DMS53 treated with DMSO at 0.1 percent for 48 hours (cell line): ENCODE results near the gene SELENOT.
"Not testable (repeated sequence)": the region's sequence is repeated elsewhere in the genome, so short reads cannot be mapped to it uniquely, and the experiment has no call there.

ENCODE experiments used
- DNase-seq: peaks from one replicate; lab custom pipeline; 2025; ENCODE audit not compliant: unreplicated experiment; lab: John Stamatoyannopoulos, UW

SELENOT gene

DNA sequence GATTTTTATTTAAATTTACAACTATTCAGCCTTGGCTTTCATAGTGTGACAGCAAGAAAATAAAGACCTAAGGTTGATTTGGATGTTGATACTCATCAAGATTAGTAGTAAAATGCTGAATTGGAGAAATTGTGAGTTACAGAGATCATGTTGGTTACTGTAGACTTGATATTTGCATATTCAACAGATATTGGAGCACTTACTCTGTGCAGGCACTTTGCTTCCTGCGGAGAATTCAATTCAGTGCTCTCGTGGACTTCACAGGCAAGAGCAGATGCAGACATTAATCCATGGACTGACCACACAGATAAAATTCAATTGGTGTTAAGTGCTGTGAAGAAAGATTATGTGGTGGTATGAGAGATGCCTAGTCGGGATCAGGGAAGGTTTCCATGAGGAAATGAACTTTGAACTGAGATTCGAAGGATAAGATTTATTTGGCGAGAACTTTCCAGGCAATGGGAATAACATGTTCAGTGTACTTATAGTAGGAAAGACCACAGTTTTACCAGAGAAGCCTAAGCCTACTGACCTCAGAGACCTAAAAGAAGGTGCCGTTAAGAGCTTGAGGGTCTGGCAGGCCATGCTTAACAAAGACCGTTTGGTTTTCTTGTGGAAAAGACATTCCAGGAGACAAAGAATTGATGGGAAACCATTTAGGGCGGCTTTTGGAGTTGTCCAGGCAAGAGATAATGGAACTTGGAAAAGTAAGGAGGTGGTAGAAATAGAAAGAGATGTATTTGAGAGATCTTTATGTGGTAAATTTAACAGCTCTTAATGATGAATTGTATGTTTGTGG is 4.3 kb downstream of the SELENOT start:
- DNase-seq: no peak

DNA sequence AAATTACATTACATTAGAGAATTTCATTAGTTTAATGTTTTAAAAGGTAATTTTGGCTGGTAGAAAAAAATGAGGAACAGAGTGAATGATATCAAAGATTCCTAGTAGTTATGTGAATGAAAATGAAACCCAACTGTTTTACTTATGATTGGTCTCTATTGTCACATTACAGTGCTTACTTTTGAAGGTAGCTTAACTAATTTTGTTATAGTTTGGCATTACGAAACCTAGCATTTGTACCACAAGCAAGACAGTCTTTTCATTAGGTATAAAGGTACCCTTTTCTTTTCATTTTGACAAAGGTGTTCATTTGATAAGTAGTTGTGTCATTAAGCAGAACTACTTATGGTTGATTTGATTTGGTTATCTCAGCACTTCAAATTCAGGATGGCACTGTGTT is 6.9 kb downstream of the SELENOT start:
- DNase-seq: no peak

DNA sequence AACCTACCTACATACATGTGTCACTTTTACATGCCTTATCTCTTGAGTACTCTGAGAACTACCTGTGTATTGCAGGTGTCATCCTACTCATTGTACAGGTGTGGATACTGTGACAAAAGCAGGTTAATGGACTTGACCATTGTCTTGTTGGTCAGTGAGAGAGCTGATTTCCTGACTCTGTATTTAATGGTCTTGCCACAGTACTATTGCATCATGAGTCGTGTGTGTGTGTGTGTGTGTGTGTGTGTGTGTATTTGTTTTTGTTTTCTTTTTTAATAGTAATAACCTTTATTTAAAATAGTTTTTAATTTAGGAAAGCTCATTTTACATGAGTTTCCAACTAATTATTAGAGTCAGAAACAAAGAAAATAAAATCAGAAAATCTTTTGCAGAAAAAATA is 7.7 kb downstream of the SELENOT start:
- no peak for DNase-seq

DNA sequence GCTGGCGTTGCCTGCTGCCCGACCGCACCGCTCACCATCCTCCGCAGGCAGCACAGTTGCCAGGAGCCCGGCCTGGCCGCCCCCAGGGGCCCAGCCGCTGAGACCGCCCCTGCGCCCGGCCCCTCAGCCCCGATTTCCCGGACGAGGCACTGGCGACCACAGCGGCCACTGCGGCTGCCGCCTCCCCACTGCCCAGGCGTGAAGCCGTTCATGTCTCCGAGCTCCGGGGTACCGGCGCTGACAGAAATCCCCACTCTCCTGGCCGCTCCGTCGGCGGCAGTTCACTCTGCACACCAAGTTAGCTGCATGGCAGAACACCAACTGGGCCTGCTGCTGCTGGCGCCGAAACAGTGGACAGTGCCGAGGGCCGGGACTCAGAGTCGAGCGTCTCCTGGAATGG is 8.5 kb downstream of the SELENOT start:
- DNase-seq: no peak

DNA sequence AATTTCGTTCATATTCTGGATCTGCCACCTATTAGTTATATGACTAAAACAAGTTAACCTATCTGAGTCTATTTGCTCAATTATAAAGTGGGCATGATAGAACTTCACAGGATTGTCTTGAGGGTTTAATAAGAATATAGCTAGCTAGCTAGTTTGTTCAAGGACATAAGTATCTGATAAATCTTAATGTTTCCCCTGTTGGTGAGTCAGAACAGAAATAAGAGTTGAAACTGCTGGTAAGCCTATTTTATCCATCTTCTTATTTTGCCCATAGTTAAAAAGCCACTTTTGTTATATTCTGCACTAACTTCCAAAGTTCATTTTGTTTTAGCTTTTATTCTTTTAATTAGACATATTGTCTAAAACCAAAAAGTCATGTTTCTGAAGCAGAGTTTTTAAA is 9.4 kb downstream of the SELENOT start:
- DNase-seq: no peak

DNA sequence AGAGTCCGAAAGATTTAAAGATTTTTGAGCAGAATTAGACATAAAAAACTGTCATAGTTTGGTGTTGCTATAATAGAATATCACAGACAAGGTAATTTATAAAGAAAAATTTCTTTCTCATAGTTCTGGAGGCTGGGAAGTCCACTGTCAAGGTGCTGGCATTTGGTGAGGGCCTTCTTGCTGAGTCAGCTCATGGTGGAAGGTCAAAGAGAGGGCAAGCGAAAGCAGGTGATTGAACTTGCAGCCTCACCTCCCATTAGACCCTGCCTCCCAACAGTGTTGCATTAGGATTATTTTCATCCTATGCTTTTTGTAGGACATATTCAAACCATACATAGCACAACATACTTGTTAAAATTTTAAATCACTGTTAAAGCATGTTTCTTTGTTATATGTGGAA is 9.9 kb downstream of the SELENOT start:
- DNase-seq: no peak

DNA sequence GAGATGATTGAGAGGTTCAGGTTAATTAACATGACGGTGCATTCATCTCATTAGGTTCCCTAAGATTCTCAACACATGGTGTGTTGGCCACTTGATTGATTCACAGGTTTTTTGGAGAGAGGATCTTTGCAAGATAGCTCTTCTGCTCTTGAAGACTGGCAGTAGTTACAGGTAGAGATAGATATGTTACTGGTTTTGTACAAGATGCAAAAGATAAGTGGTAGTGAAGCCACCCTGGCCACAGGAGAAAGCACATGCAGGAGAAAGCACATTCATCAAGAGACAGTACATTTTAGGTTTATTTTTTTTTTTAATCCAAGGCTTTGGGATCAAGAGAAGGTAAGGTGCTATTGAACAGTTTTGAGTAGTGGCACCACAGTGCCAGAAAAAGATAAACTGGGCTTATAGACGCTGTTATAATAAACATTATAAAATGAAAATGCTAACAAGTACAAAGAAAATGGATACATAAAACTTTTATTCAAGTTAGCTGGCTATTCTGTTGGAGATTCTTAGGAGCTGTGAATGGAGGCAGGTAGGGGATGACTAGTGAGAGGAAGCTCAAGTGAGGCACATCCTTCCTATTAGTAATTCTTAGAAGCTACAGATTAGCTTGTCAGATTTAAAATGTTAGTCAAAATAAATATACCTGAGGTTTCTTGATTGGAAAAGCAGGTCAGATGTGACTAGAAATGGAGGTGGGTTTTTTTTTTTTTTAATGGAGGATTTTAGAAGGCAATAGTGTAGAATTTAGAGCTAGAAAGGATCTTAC is 10.8 kb downstream of the SELENOT start:
- no peak for DNase-seq

DNA sequence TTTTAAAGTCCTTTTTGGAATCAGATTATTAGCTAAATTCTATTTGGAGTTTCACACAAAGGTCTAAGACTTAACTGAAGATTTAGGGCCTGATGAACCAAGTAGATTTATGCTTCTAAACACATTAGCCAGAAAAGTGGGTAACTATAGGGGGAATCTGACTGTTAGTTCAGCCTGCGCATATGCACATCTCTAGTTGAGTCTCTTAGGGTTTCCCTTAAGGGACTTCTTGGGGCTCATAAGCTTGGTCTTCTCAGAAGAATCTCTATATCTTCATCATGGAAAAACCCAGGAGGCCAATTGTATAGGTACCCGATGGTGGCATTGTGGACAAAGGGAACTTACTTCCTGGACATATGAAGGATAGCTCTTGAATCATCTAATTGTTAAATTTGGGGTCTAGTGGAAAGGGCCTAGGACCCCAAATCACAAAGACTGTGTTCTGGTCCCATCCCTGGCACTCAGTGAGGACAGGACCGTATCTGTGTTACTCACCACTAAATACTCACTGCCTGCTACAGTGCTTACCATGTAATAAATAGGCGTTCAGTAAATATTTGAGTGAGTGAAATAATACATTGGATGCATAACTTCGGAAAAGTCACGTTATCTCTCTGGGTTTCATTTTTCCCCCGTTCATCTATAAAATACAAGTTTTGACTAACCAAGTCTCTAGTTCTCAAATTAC is 17.0 kb downstream of the SELENOT start:
- no peak for DNase-seq

DNA sequence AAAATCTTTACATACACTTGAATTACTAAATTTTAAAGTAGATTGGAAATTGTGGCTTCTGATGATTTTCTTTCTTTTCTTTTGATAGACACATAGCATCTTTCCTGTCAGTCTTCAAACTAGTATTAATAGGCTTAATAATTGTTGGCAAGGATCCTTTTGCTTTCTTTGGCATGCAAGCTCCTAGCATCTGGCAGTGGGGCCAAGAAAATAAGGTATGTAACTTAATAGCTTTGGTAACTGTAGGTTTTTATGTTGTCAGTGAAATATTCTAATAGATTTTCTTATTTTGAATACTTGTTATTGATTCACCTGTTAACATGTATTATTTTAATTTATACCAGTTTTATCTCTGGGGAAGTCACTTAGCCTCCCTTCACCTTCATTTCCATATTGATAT is 19.8 kb downstream of the SELENOT start:
- not testable (repeated sequence) for DNase-seq

DNA sequence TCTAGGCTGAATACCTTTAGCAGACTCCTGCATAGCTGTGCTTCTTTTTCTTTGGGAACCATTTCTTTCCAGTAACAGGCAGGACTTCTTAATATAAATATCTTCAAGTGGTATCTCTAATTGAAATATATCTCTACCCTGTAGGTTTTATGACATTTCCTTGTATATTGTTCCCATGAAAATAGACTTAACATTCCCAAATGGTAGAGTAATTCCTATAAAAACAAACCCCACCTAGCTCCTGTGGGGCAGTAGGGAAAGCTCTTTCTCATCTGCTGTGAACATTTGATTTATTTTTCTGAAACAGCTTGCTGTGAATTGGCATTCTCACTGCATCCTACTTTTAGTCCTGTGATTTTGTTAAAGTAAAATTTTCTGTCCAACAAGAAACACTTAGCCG is 20.8 kb downstream of the SELENOT start:
- no peak for DNase-seq

DNA sequence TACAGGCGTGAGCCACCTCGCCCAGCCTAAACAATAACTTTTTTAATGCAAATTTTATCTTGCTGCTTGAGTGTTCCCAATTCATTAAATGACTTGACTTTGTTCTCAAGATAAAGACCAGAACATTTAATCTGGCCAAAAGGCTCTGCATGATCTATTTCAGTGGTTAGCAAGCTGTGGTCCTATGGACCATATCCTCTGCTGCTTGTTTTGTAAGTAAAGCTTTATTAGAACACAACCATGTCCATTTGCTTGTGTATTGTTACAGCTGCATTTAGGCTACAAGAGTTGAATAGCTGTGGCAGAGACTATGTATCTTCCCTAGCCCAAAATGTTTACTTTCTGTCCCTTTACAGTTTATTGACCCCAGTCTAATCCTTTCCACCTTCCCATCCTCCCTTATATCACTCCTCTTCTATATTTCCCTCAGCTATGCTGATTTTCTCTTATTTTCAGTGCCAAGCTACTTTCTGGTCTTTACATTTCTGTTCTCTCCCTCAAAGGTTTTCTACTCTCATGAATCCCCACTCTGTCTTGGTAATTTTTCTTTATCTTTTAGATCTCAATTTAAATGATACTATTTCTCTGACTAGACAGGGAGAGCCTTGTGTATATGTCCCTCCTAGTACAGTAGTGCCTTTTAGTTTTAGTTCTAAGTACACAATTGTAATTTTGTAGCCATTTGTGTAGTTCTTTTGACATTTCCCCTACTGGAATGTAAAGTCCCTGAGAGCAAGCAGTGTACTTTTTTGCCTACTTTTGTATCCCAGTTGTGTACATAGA is 23.2 kb downstream of the SELENOT start:
- no peak for DNase-seq

DNA sequence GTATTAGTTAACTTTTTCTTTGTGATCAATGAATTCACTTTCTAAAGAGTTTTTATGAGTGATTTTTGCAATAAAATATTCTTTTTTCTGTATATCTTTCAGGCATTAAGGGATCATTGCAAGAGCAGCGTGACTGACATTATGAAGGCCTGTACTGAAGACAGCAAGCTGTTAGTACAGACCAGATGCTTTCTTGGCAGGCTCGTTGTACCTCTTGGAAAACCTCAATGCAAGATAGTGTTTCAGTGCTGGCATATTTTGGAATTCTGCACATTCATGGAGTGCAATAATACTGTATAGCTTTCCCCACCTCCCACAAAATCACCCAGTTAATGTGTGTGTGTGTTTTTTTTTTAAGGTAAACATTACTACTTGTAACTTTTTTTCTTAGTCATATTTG is 24.4 kb downstream of the SELENOT start:
- DNase-seq: no peak

DNA sequence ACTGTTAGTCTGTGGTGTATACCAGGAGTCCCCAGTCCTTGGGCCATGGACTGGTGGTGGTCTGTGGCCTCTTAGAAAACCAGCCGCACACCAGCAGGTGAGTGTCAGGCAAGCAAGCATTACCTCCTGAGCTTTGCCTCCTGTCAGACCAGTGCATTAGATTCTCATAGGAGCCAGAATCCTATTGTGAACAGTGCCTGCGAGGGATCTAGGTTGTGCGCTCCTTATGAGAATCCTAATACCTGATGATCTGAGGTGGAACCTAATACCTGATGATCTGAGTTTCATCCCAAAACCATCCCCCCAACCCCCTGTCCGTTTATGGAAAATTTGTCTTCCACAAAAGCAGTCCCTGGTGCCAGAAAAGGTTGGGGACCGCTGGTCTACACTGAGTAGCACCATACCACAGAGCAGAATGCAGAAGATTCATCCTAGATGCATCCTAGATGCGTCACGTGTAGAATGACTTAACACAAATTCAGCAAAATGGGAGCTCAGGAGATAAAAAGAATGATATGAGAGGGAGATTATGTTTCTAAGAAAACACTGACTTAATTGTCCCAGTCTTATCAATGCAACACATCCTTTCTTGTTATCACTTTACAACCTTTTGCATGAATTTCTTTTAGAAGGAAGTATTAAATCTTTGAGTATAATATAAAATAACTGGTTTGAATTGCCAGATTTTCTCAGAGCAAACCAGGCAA is 28.5 kb downstream of the SELENOT start:
- no peak for DNase-seq

DNA sequence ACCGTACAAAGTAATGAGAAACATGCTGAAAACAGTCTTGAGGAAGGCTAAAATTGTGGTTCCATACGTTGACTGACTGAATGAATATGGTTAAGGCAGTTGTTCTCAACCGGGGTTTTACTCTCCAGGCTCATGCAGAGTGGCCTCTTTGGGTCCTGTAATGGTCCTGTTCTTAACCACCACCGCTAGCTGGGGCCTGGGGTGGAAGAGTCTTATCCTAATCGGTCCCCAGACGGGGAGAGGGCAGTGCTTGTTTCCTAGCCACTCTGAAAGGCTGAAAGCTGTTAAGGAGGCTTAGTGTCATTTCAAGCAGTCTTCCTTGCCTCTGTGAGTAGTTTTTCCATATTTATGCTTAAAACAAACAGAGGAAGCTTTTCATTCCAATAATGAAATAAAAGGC is 32.0 kb downstream of the SELENOT start:
- no peak for DNase-seq

DNA sequence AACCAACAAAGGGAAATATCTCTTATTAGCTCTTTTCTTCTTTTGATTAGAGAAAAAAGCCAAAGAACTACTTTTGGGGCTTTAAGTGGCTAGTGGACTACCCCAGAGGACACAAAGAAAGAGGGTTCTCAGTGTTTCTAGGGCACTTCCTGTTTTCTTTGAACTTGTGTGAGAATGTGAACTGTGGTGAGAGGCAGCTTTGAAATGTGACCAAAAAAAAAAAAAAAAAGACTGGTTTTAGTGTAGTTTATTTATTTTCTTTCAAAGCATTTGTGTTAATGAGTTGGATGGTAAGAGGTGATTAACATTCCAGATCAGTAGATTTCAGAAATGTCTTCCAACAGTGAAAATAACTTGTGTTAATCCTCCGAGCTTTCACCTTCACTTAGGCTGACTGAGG is 32.4 kb downstream of the SELENOT start:
- DNase-seq: no peak

DNA sequence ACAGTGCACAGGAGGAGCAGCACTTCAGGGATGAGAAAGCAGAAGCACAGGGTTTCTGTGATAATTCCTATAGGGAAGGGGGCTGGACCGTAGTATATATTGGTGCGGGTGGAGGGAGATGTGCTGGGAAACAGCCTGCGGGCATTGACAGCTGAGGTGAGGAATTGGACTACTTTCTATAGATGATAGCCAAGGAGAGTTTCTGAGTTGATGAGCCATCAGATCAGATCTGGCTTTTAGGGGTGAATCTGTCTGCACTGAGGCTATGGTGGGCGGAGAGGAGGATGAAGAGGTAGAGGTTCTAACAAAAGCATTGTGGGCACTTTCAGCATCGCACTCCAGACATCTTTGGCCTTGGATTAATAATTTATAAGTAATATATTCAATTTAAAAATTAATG is 33.1 kb downstream of the SELENOT start:
- no peak for DNase-seq

DNA sequence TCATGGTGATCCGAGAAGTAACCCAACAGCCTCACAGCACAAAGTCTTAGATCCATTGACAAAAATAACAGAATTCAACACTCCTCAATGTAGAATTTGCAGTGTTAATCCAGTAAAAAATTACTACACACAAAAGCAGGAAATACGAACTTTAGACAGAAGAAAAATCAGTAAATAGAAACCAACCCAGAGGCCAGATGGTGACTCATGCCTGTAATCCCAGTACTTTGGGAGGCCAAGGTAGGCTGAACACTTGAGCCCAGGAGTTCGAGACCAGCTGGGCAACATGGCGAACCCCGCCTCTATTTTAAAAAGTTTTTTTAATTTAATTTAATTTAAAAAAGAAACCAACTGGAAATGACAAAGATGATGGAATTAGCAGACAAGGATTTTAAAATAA is 36.1 kb downstream of the SELENOT start:
- no peak for DNase-seq

DNA sequence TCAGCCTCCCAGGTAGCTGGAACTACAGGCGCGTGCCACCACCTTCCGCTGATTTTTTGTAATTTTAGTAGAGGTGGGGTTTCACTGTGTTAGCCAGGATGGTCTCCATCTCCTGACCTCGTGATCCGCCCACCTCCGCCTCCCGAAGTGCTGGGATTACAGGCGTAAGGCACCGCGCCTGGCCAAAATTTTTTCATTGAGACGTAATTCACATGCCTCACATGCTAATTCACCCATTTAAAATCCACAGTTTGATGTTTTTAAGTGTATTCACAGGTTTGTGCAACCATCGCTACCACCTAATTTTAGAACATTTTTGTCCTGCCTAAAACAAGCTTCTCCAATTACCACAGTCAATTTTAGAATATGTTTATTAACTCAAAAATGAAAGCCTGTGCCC is 37.1 kb downstream of the SELENOT start:
- no peak for DNase-seq

DNA sequence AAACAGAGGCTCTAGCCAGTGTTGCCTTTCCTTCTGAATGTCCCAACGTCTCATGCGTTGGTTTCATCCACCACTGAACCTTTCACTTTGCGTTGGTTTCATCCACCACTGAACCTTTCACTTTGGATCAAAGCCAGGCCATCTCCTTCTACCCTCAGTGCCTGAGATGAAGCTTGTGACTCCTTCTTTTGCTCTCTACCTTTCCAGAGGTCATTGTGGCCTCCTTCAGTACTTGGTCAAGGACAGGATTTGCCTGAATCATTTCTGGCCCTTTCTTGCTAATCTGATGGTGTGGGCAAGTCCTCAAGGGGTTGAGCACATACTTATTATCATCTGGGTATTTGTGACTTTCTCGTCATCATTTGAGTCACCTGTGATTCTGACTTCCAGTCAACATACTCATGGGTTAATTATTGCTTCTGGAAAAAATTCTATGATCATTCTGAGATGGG is 50.0 kb downstream of the SELENOT start:
- no peak for DNase-seq

DNA sequence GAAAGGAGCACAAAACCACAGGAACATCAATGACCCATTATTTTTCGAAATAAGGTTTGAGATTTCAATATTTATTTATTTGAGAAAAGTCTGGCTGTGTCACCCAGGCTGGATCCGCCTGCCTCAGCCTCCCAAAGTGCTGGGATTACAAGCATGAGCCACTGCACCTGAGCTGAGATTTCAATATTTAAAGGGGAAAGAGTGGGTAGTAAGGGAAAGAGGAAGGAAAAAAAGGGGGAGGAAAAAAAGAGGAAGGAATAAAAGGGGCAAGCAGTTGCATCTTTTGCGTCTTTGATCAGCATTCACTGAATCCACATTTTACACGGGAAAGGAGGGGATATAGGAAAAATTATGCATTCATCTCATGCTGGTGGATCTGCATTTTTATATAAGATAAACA is 53.2 kb downstream of the SELENOT start:
- DNase-seq: no peak
